ENCODE data around the gene ERAS.
"Not testable (repeated sequence)": the region's sequence is repeated elsewhere in the genome, so short reads cannot be mapped to it uniquely, and the experiment has no call there.

The ERAS gene

GRCh38 chrX:48831136-48831908 is 5.0 kb downstream of the ERAS start:
- no peak for DNase-seq (ENCODE audit: low read depth, low spot score)

DNA sequence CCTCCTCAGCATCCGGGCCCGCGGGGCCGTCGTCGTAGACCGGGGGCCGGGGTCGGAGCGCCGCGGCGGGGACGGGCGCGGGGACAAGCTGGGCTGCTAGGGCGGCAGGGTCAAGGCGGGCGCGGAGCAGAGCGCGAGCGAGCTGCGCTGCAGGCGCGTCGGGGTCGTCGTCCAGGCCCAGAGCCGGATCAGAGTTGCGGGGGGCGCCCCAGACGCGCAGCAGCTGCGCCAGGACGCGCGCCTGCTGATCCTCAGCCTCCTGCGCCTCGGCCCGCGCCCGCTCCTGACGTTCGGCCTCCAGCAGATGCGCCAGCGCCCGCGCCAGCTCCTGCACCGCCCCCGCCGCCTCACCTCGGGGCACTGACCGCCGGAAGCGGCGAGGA is 5.6 kb downstream of the ERAS start:
- DNase-seq (ENCODE audit: low read depth, low spot score) = no peak

GRCh38 chrX:48833542-48834138 is 7.3 kb downstream of the ERAS start:
- DNase-seq (ENCODE audit: low read depth, low spot score) = no peak

- no peak for DNase-seq (ENCODE audit: low read depth, low spot score)
These were observed 8.0 kb downstream of the ERAS start for GRCh38 chrX:48834383-48834709.

- DNase-seq (ENCODE audit: low read depth, low spot score) = no peak
These were observed 9.4 kb downstream of the ERAS start, which contains the start of gene PCSK1N for GRCh38 chrX:48835524-48836329. Gene PCSK1N (minus strand): TSS chrX:48835610. CDS start chrX:48835532, 78 bp downstream.

DNA sequence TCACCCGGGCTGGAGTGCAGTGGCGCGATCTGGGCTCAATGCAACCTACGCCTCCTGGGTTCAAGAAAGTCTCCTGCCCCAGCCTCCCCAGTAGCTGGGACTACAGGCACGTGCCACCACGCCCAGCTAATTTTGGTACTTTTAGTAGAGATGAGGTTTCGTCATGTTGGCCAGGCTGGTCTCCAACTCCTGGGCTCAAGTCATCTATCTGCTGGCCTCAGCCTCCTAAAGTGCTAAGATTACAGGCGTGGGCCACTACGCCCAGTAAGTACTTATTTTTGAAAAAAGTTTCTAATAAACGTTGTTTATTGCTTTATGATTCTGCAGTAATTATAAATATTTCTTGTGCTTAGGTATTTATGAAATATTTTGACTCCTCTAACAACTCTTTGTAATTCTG is 13.4 kb downstream of the ERAS start:
- no peak for DNase-seq (ENCODE audit: low read depth, low spot score)

DNA sequence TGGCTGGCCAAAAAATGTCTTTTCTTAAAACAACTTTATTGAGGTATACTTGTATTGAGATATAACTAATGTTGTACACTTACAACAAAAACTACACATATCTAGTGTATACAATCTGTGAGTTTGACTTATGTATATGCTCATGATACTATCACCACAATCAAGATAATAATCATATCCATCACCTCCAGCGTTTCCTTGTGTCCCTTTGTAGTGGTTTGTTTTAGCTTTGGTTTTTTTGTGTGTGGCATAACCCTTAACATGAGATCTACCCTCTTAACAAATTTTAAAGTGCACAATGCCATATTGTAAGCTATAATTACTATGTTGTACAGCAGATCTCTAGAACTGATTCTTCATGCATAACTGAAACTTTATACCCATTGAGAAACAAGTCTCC is 22.5 kb downstream of the ERAS start:
- DNase-seq (ENCODE audit: low read depth, low spot score) = no peak

GRCh38 chrX:48852857-48853256 is 26.5 kb downstream of the ERAS start:
- no peak for DNase-seq (ENCODE audit: low read depth, low spot score)

GRCh38 chrX:48853494-48853893 is 27.2 kb downstream of the ERAS start:
- not testable (repeated sequence) for DNase-seq (ENCODE audit: low read depth, low spot score)

DNA sequence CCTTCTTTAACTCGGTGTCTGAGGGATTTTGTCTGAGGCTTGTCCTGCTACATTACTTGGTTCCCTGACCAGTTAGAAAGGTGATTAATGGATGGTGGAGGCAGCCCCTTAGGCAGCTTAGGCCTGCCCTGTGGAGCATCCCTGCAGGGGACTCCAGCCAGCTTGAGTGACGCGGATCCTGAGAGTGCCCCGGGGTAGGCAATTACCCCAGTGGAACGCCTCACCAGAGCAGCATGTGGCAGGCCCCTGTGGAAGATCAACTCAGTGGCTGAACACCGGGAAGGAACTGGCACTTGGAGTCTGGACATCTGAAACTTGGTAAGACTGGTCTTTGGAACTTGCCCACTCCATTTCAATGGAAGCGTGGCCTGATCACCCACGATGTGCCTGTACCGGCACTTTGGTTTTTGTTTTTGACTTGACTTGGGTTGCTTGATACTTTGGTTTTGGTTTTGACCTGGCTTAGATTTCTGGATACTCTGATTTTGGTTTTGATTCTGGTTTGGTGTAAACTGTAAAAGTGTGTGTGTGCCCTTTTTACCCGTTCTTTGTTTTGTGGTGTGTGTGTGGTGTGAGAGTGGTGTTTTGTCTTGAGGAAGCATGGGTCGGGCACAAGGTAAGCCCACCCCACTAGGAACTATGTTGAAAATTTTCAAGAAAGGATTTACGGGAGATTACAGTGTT is 27.9 kb downstream of the ERAS start:
- not testable (repeated sequence) for DNase-seq (ENCODE audit: low read depth, low spot score)

DNA sequence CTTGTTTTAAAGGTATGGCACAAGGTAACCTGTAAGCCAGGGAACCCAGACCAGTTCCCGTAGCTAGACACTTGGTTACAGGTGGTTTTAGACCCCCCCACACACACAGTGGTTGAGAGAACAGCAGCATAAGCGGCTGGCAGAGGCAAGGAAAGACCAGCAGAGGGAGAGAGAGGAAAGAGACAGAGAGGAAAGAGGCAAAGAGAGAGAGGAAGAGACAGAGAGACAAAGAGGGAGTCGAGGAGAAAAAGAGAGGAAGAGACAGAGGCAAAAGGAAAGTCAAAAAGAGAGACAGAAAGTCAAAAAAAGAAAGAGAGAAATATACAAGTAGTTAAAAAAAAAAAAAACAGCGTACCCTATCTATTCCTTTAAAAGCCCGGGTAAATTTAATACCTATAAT is 28.6 kb downstream of the ERAS start:
- no peak for DNase-seq (ENCODE audit: low read depth, low spot score)

DNA sequence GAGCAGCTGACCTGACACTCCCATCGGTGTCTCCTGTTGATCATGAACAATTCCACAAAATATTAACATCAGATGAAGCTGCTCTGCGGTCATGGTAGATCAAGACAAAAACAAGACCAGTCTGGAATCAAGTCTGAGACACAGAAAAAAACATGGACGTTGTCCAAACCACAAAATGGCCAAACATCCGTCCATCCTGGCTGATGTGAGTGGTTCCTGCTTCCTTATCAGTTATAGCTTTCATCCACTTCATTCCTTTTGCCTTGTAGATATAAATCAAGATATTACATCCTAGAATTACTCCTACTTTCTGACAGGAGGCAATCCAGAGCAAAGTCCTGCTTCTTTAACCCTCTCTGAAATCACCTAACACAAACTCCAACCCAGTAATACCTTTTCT is 37.9 kb downstream of the ERAS start:
- DNase-seq (ENCODE audit: low read depth, low spot score) = no peak

- DNase-seq (ENCODE audit: low read depth, low spot score) = not testable (repeated sequence)
These were observed 45.7 kb downstream of the ERAS start for GRCh38 chrX:48872017-48872416.

GRCh38 chrX:48876944-48877343 is 50.6 kb downstream of the ERAS start:
- not testable (repeated sequence) for DNase-seq (ENCODE audit: low read depth, low spot score)
